Suppressor macrophage treated with lipopolysaccharide for 1 hour (primary cell): Measurements from ENCODE around the gene ITCH.
A peak's percentile ranks its signal among the peaks of the same experiment; 100 is the strongest.
"Not testable (repeated sequence)": the region's sequence is repeated elsewhere in the genome, so short reads cannot be mapped to it uniquely, and the experiment has no call there.

ENCODE experiments used
- DNase-seq, 3 donors: peaks; one replicate each; pipeline ENCODE4 v3.0.0-alpha.2; 2020 to 2022

Gene ITCH

DNA sequence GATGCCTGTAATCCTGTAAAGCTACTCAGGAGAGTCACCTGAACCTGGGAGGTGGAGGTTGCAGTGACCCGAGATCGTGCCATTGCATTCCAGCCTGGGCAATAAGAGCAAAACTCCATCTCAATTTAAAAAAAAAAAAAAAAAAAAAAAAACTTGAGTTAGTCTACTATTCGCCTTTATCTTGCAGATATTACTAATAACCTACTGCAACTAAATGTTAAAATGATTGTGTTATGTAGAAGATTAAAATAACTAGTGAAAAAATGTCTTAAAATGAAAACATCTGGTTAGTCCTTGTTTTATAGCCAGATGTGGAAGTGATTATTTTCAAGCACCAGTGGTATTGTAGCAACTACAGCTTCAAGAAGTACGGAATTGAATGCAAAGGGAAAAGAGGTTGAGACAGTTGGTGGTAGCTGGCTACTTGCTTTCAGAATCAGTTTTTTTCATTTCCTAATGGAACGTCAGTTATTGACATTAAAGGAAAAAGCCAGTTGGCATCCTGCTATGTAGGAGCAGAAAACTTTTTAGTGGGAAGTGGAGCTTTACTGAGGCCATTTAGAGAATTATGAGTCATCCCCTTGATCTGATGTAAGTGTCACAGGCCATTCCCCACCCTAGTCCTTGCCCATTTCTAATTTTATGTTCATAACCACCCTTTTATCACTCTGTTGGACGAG is 109.3 kb downstream of the ITCH start:
- DNase-seq: peak; percentile 71 to 84 (median 76)

DNA sequence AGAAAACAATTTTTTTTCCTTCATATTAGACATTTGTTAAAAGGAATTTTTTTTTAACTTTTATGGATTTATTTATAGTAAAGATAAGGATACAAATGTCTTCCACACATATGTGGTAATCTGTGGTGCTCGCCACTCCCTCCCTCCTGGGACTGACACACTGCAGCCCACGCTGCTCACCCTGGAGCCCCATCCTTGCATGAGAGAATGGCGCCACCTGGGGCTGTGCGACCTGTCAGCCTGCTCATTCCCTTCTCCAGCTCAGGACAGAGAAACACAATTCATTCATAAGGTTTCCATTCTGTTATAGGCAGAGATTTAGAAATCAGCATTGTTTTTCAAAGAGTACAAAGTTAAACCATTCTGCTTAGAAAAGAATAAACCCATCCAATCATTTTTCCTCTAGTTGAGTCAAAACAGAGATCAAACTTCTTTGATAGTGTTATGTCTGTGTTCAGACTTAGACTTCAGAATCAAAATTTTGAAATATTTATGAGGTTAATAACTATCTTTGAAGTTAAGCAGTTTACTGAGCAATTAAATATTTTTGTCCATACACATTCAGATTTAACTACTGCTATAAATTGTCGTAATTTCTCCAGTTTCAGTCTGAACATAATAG is 110.3 kb downstream of the ITCH start:
- DNase-seq: peak; percentile 30 to 63 (median 40)

DNA sequence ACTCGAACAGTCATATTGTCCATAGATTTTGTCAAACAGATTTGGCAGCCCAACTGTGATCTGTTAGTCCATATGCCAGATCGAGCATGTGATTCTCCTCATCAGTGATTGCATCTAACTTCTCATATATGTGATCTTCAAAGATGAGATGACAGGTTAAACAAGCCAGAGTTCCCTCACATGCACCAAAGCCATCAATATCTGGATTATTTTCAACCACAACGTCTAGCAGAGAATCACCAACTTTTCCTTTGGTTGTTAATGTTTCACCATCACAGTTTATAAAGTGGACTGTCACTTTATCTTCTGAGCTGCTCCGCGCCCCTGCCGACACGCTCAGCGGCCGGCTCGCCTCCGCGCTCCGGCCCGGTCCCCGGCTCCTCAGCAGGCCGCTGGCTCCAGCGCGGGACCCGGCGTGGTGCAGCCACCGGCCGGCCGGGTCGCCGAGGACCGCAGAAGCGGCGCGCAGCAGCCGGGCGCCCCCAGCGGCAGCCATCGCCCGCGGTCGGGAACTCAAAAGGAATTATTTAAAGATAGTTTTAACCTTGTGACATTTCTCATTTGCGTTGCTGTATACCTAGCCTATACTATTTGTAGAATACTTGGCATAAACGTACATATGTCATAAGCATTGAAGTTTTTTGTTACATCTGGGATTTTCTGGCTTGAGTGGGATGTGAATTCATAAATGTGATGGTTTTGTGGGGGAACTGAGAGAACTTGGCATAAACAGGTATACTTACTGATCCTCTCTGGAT is 113.1 kb downstream of the ITCH start:
- peak; percentile 54 to 80 (median 63) for DNase-seq

DNA sequence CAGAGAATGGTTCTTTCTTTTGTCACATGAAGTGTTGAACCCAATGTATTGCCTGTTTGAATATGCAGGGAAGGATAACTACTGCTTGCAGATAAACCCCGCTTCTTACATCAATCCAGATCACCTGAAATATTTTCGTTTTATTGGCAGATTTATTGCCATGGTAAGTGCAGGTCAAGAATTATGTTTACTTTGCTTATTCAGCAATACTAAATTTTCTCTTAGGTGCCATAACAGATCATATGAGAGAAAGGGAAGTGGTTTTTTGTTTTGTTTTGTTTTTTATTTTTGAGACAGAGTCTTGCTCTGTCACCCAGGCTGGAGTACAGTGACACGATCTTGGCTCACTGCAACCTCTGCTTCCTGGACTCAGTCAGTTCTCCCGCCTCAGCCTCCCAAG is 116.6 kb downstream of the ITCH start:
- no peak for DNase-seq

DNA sequence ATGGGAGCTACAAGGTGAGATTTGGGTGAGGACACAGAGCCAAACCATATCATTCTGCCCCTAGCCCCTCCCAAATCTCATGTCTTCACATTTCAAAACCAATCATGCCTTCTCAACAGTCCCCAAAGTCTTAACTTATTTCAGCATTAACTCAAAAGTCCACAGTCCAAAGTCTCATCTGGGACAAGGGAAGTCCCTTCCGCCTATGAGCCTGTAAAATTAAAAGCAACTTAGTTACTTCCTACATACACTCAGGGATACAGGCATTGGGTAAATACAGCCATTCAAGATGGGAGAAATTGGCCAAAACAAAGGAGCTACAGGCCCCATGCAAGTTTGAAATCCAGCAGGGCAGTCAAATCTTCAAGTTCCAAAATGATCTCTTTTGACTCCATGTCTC is 119.1 kb downstream of the ITCH start:
- DNase-seq: not testable (repeated sequence)

DNA sequence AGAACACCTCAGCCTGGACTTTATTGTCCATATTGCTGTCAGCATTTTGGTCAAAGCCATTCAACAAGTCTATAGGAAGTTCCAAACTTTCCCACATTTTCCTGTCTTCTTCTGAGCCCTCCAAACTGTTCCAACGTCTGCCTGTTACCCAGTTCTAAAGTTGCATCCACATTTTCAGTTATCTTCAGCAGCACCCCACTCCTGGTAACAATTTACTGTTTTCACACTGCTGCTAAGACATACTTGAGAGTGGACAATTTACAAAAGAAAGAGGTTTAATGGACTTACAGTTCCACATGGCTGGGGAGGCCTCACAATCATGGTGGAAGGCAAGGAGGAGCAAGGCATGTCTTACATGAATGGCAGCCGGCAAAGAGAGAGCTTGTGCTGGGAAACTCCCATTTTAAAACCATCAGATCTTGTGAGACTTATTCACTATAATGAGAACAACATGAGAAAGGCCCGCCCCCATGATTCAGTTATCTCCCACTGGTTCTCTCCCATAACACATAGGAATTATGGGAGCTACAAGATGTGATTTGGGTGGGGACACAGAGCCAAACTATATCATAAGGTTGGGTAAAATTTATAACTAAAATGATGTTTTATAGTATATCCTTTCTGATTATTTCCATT is 120.6 kb downstream of the ITCH start:
- peak; percentile 35 to 51 (median 49) for DNase-seq

DNA sequence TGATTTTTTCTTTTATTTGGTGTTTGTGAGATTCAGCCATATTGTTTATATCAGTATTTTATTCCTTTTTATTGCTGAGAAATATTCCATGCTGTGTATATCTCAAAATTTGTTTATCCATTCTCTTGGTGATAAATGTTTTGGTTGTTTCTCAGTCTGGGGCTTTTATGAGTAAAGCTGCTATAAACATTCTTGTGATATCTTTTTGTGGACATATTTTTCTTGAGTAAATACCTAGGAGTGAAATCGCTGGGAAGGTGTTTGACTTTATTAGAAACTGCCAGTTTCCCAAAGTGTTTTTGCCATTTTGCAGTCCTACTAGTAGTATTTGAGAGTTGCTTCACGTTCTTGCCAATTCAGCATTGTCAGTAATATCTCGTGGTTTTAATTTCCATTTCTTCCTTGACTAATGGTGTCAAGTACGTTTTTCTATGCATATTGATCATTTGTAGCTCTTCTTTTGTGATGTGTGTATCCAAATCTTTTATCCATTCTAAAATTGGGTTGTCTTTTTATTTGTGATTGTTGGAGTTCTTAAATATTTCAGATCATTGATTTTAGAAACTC is 122.1 kb downstream of the ITCH start:
- no peak for DNase-seq

DNA sequence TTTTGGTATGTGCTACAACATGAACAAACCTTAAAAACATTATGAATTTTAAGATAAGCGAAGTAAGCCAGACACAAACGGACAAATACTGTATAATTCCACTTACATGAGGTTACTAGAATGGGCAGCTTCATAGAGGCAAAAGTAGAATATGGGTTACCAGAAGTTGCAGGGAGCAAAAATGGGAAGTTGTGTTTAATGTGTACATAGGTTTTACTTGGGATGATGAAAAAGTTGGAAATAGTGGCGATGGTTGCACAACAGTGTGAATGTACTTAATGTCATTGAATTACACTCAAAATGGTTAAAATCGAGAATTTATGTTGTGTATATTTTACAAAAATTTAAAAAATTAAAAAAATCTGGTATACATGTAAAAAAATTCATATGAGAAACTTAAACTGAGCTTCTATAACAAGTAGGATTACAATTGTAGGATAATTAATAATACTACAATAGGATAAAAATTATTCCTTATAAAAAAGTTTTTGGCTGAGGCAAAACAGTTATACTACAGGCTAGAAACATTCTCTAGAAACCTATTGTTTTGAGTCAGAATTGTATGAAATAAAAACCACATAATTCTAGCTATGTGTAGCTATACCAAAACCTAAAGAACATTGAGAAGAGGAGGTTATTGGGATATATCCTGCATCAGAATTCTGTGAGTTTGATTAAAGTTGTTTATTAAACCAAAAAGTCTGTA is 128.3 kb downstream of the ITCH start:
- DNase-seq: peak; percentile 43 to 68 (median 65)

DNA sequence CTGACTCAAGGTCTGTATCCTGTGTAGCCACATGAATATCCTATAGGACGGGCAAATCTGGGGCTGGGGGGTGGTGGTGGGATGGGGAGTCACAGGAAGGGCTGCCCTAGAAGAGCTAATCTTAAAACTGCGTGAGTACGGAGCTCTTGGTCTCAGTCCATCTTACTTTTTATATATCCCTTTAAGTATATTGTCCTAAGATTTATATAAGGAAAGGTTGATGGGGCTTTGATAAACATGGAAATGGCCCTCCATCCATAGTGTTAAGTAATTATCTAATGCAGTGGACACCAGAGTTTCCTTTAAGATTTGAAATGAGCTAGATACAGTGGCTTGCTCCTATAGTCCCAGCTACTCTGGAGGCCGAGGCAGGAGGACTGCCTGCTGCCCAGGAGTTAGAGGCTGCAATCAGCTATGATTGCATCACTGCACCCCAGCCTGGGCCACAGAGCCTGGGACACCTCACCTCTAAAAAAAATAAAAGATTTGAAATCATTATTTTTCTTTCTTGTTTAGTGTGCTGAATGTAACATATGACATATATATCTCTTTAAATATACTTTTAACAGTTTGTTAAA is 128.9 kb downstream of the ITCH start:
- DNase-seq: peak in 1 of 3 donors; percentile 16

DNA sequence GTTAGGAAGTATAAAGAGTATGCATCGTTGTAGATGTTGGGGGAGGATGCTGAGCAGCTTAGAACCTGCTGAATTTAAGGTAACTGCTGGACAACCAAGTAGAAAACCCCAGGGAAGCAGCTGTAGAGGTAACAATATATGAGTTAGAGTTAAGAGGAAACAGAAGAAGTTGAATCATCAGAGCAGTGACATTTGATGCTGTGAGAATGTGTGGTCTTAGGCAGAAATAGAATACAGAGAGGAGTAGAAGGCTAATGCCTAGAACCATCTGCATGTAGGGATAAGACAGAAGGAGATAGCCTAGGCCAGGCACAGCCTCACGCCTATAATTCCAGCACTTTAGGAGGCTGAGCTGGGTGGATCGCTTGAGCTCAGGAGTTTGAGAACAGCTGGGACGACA is 130.6 kb downstream of the ITCH start:
- DNase-seq: peak in 1 of 3 donors; percentile 18

DNA sequence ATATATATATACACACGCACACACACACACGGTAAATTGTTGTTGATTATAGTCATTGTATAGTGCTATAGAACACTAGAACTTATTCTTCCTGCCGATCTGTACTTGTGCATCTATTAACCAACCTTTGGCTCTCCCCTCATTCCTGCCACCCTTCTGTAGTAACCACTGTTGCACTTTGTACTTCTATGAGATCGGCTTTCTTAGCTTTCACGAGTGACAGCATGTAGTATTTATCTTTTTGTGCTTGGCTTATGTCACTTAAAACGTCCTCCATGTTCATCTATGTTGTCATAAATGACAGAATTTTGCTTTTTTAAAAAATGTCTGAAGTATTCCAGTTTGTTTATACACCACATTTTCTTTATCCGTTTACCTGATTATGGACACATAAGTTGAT is 132.2 kb downstream of the ITCH start:
- DNase-seq: no peak

DNA sequence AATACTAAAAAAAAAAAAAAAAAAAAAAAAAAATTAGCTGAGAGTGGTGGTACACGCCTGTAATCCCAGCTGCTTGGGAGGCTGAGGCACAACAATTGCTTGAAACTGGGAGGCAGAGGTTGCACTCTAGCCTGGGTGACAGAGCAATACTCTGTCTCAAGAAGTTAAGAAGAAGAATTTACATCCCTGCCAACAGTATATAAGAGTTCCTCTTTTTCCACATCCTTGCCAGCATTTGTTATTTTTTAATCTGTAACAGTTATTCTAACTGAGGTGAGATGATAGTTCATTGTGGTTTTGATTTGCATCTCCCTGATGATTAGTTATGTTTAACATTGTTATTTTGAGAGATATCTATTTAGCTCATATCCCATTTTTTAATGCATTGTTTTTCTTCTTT is 132.8 kb downstream of the ITCH start:
- peak in 1 of 3 donors; percentile 15 for DNase-seq

DNA sequence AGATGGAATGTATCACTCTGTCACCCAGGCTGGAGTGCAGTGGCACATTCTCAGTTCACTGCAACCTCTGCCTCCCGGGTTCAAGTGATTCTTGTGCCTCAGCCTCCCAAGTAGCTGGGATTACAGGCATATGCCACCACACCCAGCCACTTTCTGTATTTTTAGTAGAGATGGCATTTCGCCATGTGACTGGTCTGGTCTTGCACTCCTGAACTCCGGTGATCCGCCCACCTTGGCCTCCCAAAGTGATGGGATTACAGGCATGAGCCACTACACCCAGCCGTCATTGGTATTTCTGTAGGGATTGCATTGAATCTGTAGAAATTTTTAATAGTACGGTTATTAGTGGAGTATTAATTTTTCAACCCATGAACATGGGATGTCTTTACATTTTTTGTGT is 134.5 kb downstream of the ITCH start:
- DNase-seq: not testable (repeated sequence)

DNA sequence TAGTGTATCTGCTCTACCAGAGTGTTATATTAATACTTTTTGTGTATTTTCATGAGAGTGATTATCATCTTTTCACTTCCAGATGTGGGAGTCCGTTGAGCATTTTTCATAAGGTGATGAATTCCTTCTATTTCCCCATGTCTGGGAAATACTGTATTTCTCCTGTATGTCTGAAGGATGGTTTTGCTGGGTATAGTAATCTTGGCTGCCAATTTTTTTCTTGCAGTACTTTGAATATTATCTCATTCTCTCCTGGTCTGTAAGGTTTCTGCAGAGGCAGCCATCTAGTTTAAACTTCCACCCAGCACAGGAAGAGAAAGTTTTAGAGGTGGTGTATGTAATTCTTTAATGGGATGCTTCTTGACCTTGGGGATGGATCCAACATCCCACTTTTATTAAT is 137.8 kb downstream of the ITCH start:
- peak in 1 of 3 donors; percentile 8 for DNase-seq

DNA sequence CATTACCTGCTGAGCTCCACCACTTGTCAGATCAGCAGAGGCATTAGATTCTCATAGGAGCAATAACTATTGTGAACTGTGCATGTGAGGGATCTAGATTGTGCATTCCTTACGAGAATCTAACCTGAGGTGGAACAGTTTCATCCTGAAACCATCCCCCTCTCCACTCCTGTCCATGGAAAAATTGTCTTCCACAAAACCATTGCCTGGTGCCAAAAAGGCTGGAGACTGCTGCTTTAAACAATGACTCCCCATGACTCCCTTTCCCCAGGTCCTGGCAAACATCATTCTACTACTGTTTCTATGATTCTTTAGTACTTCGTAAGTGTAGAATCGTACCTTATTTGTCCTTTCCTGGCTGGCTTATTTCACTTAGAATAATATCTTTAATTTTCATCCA is 143.4 kb downstream of the ITCH start:
- DNase-seq: no peak

DNA sequence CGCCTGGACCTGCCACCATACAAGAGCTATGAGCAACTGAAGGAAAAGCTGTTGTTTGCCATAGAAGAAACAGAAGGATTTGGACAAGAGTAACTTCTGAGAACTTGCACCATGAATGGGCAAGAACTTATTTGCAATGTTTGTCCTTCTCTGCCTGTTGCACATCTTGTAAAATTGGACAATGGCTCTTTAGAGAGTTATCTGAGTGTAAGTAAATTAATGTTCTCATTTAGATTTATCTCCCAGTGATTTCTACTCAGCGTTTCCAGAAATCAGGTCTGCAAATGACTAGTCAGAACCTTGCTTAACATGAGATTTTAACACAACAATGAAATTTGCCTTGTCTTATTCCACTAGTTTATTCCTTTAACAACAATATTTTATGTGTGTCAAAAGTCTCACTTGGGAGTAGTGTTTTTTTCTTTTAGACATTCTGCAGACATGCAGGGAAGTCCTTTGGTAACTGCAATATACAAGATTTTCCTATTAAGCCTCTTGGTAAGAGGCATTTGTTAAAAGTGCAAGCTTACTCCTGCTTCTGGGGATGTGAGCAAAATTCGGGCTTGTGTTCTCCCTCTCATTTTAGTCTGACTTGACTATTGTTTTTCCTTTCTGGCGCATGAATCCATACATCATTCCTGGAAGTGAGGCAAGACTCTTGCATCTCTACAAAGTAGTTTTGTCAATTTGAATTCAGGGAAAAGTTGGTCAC is 144.8 kb downstream of the ITCH start:
- DNase-seq: no peak

DNA sequence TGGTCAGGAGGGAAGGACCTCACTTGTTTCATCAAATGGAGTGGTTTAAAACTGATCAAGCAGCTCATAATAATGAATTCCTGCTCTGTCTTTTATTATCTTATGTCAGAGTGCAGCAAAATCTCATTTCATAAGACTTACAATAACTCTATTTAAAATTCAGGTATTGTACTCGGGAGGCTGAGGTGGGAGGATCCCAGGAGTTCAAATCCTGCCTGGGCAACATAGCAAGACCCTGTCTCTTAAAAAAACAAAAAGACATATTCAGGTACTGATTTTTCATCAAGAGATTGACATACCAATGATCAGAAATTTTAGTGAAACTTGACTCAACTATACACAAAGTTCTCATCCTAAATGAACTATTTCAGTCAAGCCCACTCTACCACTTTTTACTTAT is 147.5 kb downstream of the ITCH start:
- DNase-seq: no peak

DNA sequence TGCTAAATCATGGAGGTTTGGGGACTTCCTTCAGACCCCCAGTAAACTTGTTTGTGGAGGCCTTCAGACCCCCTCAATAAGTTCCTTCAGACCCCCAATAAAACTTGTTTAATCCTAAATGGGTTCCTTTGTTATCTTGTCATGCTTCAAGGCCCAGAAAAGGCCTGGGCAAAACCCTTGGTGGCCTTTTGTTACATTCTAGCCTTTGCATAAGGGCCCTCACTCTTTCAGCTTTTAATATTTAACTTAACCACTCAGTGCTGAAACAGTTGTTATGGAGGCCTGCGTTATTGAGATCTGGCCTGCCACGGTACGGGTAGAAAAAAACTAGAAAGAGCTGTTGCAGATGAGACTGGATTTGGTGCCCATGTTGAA is 148.8 kb downstream of the ITCH start:
- peak in 1 of 3 donors; percentile 16 for DNase-seq

DNA sequence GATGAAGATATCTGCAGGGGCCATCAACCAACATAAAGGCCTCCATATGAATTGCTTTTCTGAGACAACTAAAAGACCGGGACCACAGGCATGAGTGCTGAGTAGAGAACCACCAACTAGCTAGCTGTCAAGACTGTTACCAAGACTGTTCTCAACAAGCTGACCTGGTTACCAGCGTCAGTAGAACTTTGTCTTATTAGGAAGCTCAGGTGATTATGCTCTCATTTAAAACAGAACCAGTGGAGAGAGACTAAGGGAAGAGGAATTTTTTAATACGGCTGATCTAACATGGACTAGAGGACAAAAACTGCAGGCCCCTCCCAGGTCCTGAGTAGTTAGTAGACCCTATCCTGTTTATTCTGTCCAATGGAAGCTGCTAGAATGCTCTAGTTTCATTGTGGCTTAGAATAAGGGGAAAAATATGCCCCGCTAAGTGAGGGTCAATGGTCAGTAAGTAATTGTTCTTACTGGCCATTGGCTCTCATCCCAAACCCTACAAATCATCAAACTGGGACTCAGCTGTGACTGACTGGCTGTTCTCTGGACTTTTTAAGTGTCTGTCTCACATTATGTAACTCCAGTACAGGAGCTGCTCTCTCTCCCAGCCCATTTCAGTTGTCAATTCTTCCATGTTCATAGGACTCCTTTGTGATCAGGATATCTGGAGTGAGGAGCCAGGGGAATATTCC is 149.3 kb downstream of the ITCH start:
- DNase-seq: peak in 1 of 3 donors; percentile 18

DNA sequence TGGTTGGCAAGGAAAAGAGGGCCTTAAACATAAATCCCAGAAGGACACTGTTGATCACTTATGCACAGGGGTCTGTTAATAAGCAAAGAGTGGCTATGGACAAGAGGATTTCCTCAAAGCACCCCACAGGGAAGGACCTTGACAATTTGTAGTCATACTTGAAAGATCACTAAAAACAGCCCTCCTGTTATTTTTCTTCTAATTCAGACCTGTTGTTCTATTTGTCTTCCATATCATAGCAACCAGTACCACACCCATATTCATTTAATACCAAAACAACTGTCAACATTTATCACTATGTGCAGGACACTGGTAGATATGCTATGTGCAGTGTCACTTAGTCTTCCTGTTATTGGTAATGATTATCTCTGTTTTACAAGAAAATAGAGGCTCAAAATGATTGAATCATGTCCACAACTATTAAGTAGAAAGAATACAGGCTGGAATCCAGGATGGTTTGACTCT is 149.9 kb downstream of the ITCH start:
- DNase-seq: peak in 1 of 3 donors; percentile 10

DNA sequence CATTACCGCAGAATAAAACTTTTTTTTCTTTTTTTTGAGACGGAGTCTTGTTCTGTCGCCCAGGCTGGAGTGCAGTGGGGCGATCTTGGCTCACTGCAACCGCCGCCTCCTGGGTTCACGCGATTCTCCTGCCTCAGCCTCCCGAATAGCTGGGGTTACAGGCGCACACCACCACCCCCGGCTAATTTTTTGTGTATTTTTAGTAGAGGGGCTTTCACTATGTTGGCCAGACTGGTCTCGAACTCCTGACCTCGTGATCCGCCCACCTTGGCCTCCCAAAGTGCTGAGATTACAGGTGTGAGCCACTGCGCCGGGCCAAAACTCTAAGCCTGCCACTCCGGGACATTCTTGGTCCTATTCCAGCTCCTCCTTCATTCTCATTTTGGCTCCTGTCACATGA is 151.0 kb downstream of the ITCH start:
- not testable (repeated sequence) for DNase-seq
